ENCODE measurements around the gene BRSK2.
A peak's percentile ranks its signal among the peaks of the same experiment; 100 is the strongest.

Gene BRSK2

DNA sequence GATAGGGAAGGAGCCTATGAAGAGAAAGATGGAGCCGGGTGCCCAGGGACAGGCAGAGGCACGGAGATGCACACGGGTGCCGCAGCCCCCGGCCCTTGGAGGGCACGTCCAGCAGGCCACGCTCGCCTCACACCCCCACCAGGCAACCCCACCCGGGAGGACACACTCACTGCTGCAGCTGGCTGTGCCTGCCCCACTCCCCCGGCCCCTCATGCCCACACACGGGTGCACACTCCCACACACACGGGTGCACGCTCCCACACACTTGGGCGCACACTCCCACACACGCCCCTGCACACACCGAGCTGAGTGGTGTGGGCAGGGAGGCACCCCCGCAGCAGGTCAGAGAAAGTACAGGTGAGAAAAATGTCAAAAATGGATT lies 95.8 kb downstream of the BRSK2 start:
- H3K4me3 ChIP-seq (ENCODE audit: insufficient read depth, low read depth, low read length, poor library complexity, severe bottlenecking), result no peak overlapping the region
- no peaks in the 10 kb centered on the region for H3K27me3 ChIP-seq (replicated peaks; ENCODE audit: control insufficient read depth, insufficient read depth, low read length, poor library complexity, severe bottlenecking)
- peaks cover 19% of the 10 kb centered on the region for H3K36me3 ChIP-seq (ENCODE audit: control insufficient read depth, insufficient read depth, low read length)
- H3K27ac ChIP-seq (ENCODE audit: insufficient read depth, low read length, poor library complexity, severe bottlenecking), result peak overlapping the region; percentile 11
- no peak for DNase-seq
- H3K9me3 ChIP-seq (ENCODE audit: control insufficient read depth, low read length), result no peaks in the 10 kb centered on the region
- peaks cover 17% of the 10 kb centered on the region for H3K4me1 ChIP-seq (ENCODE audit: control insufficient read depth, insufficient read depth, low read length, poor library complexity, severe bottlenecking)

DNA sequence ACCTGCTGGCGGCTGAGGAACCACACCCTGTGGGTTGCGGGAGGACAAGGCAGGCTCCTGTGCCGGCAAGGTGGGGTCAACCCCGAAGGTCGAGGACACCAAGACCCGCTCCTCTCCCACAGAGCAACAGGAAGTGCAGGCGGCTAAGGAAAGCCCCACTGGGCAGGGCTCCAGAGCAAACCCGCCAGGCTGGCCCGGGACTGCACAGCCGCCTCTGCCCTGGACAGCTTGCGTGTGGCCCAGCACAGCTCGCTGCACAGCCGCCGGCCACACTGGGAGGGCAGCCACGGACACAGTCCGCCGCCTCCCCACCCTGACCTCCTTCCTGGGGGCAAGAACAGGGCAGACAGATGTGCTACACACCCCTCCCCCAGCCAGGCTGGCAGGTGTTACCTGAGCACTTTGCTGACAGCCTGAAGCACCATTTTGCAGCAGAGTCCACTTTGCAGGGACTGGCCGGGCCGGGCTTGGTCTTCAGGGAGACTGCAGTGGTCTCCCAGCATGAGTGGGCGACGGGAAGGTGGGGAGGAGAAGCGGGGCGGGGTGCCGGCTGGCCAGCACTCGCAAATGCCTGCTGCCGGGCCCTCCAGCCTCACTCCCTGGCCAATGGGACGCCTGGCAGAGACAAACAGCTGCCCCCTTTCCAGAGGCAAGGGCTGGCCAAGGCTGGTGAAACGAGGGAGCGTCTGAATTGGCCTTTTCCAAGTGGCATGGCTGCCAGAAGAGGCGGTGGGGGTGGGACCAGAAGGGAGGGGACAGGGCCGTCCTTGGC lies 96.5 kb downstream of the BRSK2 start, which contains the start of gene MOB2:
MOB2 (minus strand) TSS at position 726 of the 772 bp plus-strand sequence; CDS start at position 503, 223 bp downstream.
- DNase-seq, result no peak
- H3K27me3 ChIP-seq (replicated peaks; ENCODE audit: control insufficient read depth, insufficient read depth, low read length, poor library complexity, severe bottlenecking), result no peaks in the 10 kb centered on the region
- H3K27ac ChIP-seq (ENCODE audit: insufficient read depth, low read length, poor library complexity, severe bottlenecking), result peak within 1 kb of the TSS; percentile 37
- H3K4me1 ChIP-seq (ENCODE audit: control insufficient read depth, insufficient read depth, low read length, poor library complexity, severe bottlenecking), result peaks cover 17% of the 10 kb centered on the region
- H3K4me3 ChIP-seq (ENCODE audit: insufficient read depth, low read depth, low read length, poor library complexity, severe bottlenecking), result no peak within 1 kb of the TSS
- no peaks in the 10 kb centered on the region for H3K9me3 ChIP-seq (ENCODE audit: control insufficient read depth, low read length)
- peaks cover 15% of the 10 kb centered on the region for H3K36me3 ChIP-seq (ENCODE audit: control insufficient read depth, insufficient read depth, low read length)

DNA sequence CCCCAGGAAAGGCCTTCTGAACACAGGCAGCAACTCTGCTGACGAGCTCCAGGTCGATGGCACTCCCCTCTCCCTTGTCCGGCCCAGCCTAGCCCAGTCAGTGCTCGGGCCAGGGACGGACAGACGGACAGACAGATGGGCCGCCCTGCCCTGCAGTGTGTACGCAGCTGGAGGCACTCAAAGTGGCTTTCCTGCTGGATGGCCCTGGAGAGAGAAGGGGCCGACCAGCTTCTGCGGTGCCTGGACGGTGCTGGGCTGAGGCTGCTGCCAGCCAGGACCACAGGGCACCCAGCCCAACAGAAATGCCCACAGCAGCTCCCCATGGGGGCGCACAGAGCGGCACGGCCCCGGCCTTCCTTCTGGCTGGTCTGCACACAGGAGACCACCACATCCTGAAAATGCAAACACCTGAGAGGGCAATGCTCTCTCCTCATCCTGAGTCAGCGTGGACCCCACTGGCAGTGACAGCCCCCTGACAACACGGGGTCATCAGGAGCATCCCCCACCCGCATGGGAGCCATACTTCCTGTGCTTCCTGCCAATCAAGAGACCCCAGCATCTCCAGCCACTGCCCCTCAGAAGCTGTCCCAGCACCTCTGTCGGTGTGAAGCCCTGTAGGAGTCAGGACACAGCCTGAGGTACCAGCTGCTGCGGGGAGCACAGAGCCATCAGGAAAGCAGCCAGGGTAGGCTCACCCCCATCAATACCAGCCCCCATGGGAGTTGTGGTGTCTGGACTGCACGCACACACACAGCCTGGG lies 97.5 kb downstream of the BRSK2 start:
- Histone ChIP-seq H3K36me3 (ENCODE audit: control insufficient read depth, insufficient read depth, low read length) (peaks cover 9% of the 10 kb centered on the region), H3K9me3 (ENCODE audit: control insufficient read depth, low read length) (no peaks in the 10 kb centered on the region), H3K27ac (ENCODE audit: insufficient read depth, low read length, poor library complexity, severe bottlenecking) (no peak overlapping the region), H3K4me1 (ENCODE audit: control insufficient read depth, insufficient read depth, low read length, poor library complexity, severe bottlenecking) (peaks cover 17% of the 10 kb centered on the region), H3K4me3 (ENCODE audit: insufficient read depth, low read depth, low read length, poor library complexity, severe bottlenecking) (no peak overlapping the region), H3K27me3 (replicated peaks; ENCODE audit: control insufficient read depth, insufficient read depth, low read length, poor library complexity, severe bottlenecking) (no peaks in the 10 kb centered on the region)
- no peak for DNase-seq

DNA sequence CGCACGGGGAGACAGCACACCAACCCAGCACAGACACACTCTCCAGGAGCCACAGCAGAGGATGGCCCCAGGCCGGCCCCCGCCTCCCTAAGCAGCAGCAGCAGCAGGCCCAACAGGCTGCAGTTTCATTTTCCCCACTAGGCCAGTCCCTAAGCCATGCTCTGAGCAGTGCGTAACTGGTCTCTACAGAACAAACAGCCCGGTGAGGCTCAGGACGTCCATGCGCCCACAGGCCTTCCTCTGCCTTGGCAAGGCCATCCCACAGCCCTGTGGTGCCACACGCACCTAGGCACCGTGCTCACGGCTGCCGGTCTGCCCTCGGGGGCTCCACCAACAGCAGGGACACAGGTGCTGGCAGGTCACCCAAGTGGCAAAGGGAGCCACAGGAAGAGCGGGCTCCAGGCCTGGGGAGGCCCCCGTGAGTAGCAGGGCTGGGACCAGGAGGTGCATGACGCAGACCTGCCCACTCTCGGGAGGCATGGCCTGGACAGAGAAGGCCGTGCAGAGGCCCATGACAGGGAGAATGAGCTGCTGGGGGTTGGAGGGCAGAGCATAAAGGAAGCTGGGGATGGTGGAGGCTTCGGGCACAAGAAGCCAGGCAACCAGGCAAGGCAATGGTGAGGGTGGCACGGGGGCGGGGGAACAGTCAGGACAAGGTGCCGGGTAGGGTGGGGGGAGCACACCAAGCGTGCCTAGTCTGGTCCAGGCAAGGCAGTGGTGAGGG lies 98.3 kb downstream of the BRSK2 start:
- Histone ChIP-seq H3K9me3 (ENCODE audit: control insufficient read depth, low read length) (no peaks in the 10 kb centered on the region), H3K36me3 (ENCODE audit: control insufficient read depth, insufficient read depth, low read length) (peaks cover 4% of the 10 kb centered on the region), H3K27me3 (replicated peaks; ENCODE audit: control insufficient read depth, insufficient read depth, low read length, poor library complexity, severe bottlenecking) (no peaks in the 10 kb centered on the region), H3K27ac (ENCODE audit: insufficient read depth, low read length, poor library complexity, severe bottlenecking) (no peak overlapping the region), H3K4me3 (ENCODE audit: insufficient read depth, low read depth, low read length, poor library complexity, severe bottlenecking) (no peak overlapping the region), H3K4me1 (ENCODE audit: control insufficient read depth, insufficient read depth, low read length, poor library complexity, severe bottlenecking) (peaks cover 17% of the 10 kb centered on the region)
- DNase-seq, result no peak

DNA sequence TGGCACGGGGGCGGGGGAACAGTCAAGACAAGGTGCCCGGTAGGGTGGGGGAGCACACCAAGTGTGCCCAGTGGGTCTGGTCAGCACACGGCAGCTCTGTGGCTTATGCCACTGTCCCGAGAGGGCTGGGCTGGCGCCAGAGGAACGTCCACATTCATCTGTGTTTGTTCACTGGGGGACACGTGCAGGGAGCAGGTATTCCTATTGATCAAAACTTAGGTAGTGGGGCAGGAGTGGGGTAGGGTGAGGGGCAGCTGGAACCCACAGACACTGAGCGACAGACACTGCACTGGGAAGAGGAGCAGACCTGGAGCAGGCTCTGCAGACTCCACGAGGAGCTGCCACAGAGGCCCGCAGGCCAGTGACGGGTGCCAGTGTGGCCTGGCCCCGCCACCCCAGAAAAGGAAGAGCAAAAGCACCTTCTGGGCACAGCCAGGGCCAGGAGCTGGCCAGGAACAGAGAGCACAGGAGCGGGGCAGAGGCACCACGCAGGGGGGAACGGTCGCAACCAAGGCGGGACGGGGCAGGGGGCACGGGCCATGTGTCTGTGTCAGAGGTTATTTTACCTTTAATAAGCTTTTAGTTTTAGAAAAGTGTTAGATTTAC lies 98.9 kb downstream of the BRSK2 start:
- no peak overlapping the region for H3K27ac ChIP-seq (ENCODE audit: insufficient read depth, low read length, poor library complexity, severe bottlenecking)
- H3K4me3 ChIP-seq (ENCODE audit: insufficient read depth, low read depth, low read length, poor library complexity, severe bottlenecking), result no peak overlapping the region
- H3K36me3 ChIP-seq (ENCODE audit: control insufficient read depth, insufficient read depth, low read length), result no peaks in the 10 kb centered on the region
- no peaks in the 10 kb centered on the region for H3K27me3 ChIP-seq (replicated peaks; ENCODE audit: control insufficient read depth, insufficient read depth, low read length, poor library complexity, severe bottlenecking)
- H3K9me3 ChIP-seq (ENCODE audit: control insufficient read depth, low read length), result no peaks in the 10 kb centered on the region
- no peak for DNase-seq
- H3K4me1 ChIP-seq (ENCODE audit: control insufficient read depth, insufficient read depth, low read length, poor library complexity, severe bottlenecking), result peaks cover 17% of the 10 kb centered on the region

DNA sequence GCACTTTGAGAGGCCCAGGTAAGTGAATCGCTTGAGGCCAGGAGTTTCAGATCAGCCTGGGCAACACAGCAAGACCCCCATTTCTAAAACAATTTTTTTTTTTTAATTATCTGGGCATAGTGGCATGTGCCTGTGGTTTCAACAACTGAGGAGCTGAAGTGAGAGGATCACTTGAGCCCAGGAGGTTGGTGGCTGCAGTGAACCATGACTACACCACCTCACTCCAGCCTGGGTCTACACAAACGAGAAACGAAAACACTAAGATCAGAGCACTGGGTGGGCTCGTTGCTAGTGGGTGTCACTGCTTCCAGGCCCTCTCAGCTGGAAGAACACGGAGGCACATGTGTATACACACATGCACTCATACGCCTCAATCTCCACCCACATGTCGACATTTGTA lies 100.9 kb downstream of the BRSK2 start:
- DNase-seq, result no peak
- Histone ChIP-seq H3K4me1 (ENCODE audit: control insufficient read depth, insufficient read depth, low read length, poor library complexity, severe bottlenecking) (peaks cover 17% of the 10 kb centered on the region), H3K36me3 (ENCODE audit: control insufficient read depth, insufficient read depth, low read length) (no peaks in the 10 kb centered on the region), H3K9me3 (ENCODE audit: control insufficient read depth, low read length) (no peaks in the 10 kb centered on the region), H3K4me3 (ENCODE audit: insufficient read depth, low read depth, low read length, poor library complexity, severe bottlenecking) (no peak overlapping the region), H3K27ac (ENCODE audit: insufficient read depth, low read length, poor library complexity, severe bottlenecking) (no peak overlapping the region), H3K27me3 (replicated peaks; ENCODE audit: control insufficient read depth, insufficient read depth, low read length, poor library complexity, severe bottlenecking) (no peaks in the 10 kb centered on the region)

DNA sequence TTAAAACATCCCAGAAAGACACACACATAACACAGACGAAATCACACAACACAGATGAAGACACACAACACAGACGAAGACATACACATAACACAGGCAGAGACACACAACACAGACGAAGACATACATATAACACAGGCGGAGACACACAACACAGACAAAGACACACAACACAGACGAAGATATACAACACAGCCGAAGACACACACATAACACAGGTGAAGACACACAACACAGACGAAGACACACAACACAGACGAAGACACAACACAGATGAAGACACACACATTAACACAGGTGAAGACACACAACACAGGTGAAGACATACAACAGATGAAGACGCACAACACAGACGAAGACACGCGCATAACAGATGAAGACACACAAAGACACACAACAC lies 101.6 kb downstream of the BRSK2 start:
- Histone ChIP-seq H3K9me3 (ENCODE audit: control insufficient read depth, low read length) (no peaks in the 10 kb centered on the region), H3K4me1 (ENCODE audit: control insufficient read depth, insufficient read depth, low read length, poor library complexity, severe bottlenecking) (peaks cover 16% of the 10 kb centered on the region), H3K36me3 (ENCODE audit: control insufficient read depth, insufficient read depth, low read length) (no peaks in the 10 kb centered on the region), H3K27me3 (replicated peaks; ENCODE audit: control insufficient read depth, insufficient read depth, low read length, poor library complexity, severe bottlenecking) (no peaks in the 10 kb centered on the region), H3K27ac (ENCODE audit: insufficient read depth, low read length, poor library complexity, severe bottlenecking) (no peak overlapping the region), H3K4me3 (ENCODE audit: insufficient read depth, low read depth, low read length, poor library complexity, severe bottlenecking) (no peak overlapping the region)
- DNase-seq, result no peak

DNA sequence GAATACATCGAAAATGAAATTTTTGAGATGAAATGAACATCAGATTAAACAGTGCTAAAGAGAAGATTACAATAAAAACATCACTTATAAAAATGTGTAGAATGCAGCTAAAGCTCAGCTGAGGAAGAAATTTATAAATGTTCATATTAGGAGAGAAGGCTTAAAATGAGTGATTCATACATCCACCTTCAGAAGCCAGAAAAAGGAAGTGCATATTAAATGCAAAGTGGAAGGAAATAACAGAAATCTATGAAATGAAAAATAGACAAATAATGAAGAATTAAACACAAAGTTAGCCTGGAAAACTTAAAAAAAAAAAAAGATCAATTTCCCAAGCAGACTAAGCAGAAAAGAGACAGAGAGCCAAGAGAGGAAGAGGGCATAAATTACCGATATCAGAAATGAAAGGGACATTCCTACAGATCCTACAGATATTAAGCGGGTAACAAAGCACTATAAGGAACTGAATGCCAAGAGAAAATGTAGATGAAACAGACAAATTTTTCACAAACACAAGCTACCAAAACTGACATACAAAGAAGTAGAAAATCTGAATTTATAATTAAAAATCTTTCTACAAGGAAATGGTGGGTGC lies 104.0 kb downstream of the BRSK2 start:
- Histone ChIP-seq H3K36me3 (ENCODE audit: control insufficient read depth, insufficient read depth, low read length) (no peaks in the 10 kb centered on the region), H3K9me3 (ENCODE audit: control insufficient read depth, low read length) (no peaks in the 10 kb centered on the region), H3K27ac (ENCODE audit: insufficient read depth, low read length, poor library complexity, severe bottlenecking) (no peak overlapping the region), H3K4me1 (ENCODE audit: control insufficient read depth, insufficient read depth, low read length, poor library complexity, severe bottlenecking) (peaks cover 10% of the 10 kb centered on the region), H3K4me3 (ENCODE audit: insufficient read depth, low read depth, low read length, poor library complexity, severe bottlenecking) (no peak overlapping the region), H3K27me3 (replicated peaks; ENCODE audit: control insufficient read depth, insufficient read depth, low read length, poor library complexity, severe bottlenecking) (no peaks in the 10 kb centered on the region)
- DNase-seq, result no peak

DNA sequence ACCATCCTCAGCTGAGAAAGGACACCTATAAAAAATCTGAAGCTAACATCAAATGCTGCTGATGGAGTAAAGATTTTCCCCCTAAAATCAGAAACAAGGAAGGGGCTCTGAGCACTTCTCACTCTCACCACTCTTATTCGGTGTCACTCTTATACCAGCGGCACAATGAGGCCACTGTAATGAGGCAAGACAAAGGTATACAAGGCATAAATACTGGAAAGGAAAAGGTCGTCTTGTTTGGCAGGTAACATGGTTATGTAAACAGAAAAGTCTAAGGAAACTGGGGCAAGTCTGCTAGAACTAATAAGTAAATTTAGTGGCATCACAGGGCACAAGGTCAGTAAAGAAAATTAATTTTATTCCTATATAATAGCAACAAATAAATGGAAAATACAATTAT lies 104.9 kb downstream of the BRSK2 start:
- Histone ChIP-seq H3K9me3 (ENCODE audit: control insufficient read depth, low read length) (no peaks in the 10 kb centered on the region), H3K4me1 (ENCODE audit: control insufficient read depth, insufficient read depth, low read length, poor library complexity, severe bottlenecking) (peaks cover 8% of the 10 kb centered on the region), H3K4me3 (ENCODE audit: insufficient read depth, low read depth, low read length, poor library complexity, severe bottlenecking) (no peak overlapping the region), H3K27ac (ENCODE audit: insufficient read depth, low read length, poor library complexity, severe bottlenecking) (no peak overlapping the region), H3K36me3 (ENCODE audit: control insufficient read depth, insufficient read depth, low read length) (peaks cover 7% of the 10 kb centered on the region), H3K27me3 (replicated peaks; ENCODE audit: control insufficient read depth, insufficient read depth, low read length, poor library complexity, severe bottlenecking) (no peaks in the 10 kb centered on the region)
- no peak for DNase-seq
